ENCODE data around the gene PLCB4.

GRCh38 chr20:9143926-9144325 lies 75.0 kb downstream of the PLCB4 start:
- TF ChIP-seq CTCF (conservative IDR thresholded peaks at IDR 0.05 in 1 of 2, IDR thresholded peaks at IDR 0.05 in 1 of 2; ENCODE audit: low read depth in 1 of 2, low read length in 2 of 2) = no peak
- no peak for TF ChIP-seq EZH2 (IDR thresholded peaks at IDR 0.05; ENCODE audit: low read length, missing control alignments)

All from fibroblast of lung (primary cell).